LNCAP (cell line): ENCODE results near the gene SH3GL1.

Experiments used
- CTCF ChIP-seq: fragments of 450-650 bp; IDR thresholded peaks from 2 replicates; pipeline ENCODE4 v1.5.1; 2017; ENCODE audit warnings: mild to moderate bottlenecking

Gene SH3GL1

GRCh38 chr19:4445963-4446703, 45.8 kb upstream of the SH3GL1 start:
- TF ChIP-seq CTCF = no peak

GRCh38 chr19:4444765-4445741, 44.7 kb upstream of the SH3GL1 start:
- no peak for TF ChIP-seq CTCF

DNA sequence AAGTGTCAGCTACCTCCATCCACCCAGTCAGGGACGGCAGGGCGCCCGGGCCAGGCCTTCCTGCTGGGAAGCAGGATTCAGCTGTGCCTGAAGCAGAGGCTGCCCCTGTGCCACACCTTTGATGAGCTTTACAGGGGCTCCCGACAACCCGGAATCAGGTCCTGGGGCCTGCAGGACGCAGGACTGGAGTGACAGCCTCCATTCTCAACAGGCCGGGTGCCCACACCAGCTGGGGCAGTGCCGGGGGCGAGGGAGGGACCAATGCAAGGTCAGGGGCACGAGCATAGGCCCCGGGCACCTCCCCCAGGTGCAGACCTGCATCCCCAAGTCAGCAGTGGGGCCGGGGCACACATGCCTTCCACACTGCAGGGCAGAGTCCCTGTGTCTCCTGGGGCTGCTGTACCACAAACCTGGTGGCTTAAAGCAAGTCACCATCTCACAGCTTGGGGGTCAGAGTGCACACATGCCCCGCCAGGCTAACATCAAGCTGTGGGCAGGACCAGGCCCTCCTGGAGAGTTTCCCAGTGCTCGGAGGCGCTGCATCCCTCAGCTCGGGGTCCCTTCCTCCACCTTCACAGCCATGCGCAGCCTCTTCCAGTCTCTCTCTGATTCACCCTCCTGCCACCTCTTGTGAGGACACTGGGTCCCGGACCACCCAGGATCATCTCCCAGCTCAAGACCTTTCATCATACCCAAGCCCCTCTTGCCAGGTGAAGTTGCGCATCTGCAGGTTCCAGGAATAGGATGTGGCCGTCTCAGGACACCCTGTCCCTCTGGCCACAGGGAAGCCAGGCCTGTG, 43.8 kb upstream of the SH3GL1 start:
- no peak for TF ChIP-seq CTCF

DNA sequence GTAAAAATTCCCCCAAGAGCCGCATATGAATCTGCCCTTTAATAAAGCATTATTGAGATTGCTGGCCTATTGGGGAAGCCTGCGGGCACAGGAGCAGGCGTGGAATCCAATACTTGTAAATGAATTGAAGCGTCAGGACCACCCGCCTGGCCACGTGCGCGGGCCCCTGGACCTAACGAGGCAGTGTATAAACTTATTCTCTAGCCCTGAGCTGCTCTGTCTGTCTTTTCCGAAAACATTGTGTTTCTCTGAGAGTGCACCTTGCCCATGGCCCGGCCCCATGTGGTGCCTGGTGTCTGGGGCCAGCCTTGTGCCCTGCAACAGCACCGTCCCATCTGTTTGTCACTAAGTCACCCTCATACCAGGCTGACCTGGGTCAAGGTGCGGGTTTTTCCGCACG, 42.8 kb upstream of the SH3GL1 start:
- TF ChIP-seq CTCF = no peak

DNA sequence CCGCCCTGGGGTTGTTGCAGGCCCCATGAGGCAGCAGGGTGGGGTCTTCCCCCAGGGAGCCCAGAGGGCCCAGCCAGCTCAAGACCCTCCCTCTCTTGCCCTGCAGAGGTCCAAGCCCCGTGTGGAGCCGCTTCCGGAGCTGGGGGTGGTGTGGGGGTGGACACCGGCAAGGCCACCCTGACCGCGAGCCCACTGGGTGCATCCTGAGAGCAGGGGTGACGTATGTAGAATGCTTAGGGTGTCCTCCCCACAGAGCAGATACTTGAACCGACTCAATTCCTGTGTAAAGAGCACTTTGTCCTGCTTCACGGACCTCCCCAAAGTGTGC, 42.4 kb upstream of the SH3GL1 start:
- TF ChIP-seq CTCF = no peak

DNA sequence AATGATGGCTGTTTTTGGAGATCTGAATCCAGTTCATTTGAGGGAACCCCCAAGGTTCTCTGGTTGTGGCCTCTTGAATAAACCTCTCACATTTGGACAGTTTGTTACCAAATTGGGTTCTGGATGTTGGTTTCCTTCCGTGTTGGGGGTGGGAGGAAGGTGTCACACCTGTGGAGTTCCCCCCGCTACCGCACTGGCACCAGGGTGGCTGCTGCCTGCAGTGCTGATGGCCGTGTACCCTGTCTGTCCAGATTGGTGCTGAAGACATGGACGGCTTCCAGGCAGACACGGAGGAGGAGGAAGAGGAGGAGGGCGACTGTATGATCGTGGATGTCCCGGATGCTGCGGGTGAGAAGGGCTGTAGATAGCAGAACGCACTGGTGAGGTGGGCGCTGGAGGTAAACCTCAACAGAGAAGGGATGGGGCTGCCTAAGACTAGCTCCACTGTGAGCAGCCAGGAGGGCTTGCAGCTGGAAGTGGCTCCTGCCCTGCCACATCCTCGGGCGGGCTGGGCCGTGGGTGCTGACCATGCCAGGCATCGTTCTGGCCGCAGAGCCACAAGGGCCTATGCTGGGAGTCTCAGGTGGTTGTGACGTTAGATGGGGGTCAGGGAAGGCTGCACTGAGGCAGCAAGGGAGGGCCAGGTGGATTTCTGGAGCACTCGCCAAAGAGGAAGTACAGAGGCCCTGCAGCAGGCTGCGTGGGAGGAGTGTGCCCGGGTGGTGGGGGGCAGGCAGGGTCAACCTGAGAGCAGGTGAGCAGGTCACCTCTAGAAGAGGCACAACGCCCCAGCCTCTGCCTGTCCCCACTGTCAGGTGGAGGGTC, 41.9 kb upstream of the SH3GL1 start:
- TF ChIP-seq CTCF = no peak
